ENCODE data around the gene WNK2.
A peak's percentile ranks its signal among the peaks of the same experiment; 100 is the strongest.
"Not testable (repeated sequence)": the region's sequence is repeated elsewhere in the genome, so short reads cannot be mapped to it uniquely, and the experiment has no call there.

Gene WNK2

GRCh38 chr9:93250185-93250584, 66.2 kb downstream of the WNK2 start:
- intact Hi-C loops (cut with DNase I; ENCODE audit: low total_unique reads) = no loop called here
- DNase-seq = no peak

GRCh38 chr9:93251309-93251708, 67.4 kb downstream of the WNK2 start:
- intact Hi-C loops (cut with DNase I; ENCODE audit: low total_unique reads); H3K9me3 ChIP-seq; H3K27ac ChIP-seq; H3K27me3 ChIP-seq; H3K36me3 ChIP-seq; H3K4me3 ChIP-seq; H3K4me1 ChIP-seq: not testable (repeated sequence)
- DNase-seq = peak in 1 of 2 donors; percentile 28

More at GRCh38 chr9:93250185-93250584, 66.2 kb downstream of the WNK2 start:
- Histone ChIP-seq H3K4me1 (no peaks in the 10 kb centered on the region), H3K27me3 (no peaks in the 10 kb centered on the region), H3K27ac (no peak overlapping the region), H3K4me3 (no peak overlapping the region), H3K36me3 (no peaks in the 10 kb centered on the region), H3K9me3 (no peaks in the 10 kb centered on the region)
- no peak for TF ChIP-seq CTCF (IDR thresholded peaks at IDR 0.05)

- DNase-seq = peak in 1 of 2 donors; percentile 37
- no peaks in the 10 kb centered on the region for H3K27me3 ChIP-seq
- H3K4me3 ChIP-seq = no peak overlapping the region
- TF ChIP-seq CTCF (IDR thresholded peaks at IDR 0.05) = no peak
- H3K9me3 ChIP-seq = no peaks in the 10 kb centered on the region
- no peaks in the 10 kb centered on the region for H3K36me3 ChIP-seq
- intact Hi-C loops (cut with DNase I; ENCODE audit: low total_unique reads) = no loop called here
- H3K27ac ChIP-seq = no peak overlapping the region
- no peaks in the 10 kb centered on the region for H3K4me1 ChIP-seq
These were observed 68.3 kb downstream of the WNK2 start for GRCh38 chr9:93252116-93252780.

- intact Hi-C loops (cut with DNase I; ENCODE audit: low total_unique reads) = no loop called here
- TF ChIP-seq CTCF (IDR thresholded peaks at IDR 0.05) = no peak
- Histone ChIP-seq H3K4me1 (no peaks in the 10 kb centered on the region), H3K27me3 (no peaks in the 10 kb centered on the region), H3K9me3 (no peaks in the 10 kb centered on the region), H3K27ac (no peak overlapping the region), H3K36me3 (no peaks in the 10 kb centered on the region), H3K4me3 (no peak overlapping the region)
- DNase-seq = peak in 1 of 2 donors; percentile 46
These were observed 69.0 kb downstream of the WNK2 start for GRCh38 chr9:93252781-93253530.

- intact Hi-C loops (cut with DNase I; ENCODE audit: low total_unique reads) = no loop called here
- no peaks in the 10 kb centered on the region for H3K27me3 ChIP-seq
- no peaks in the 10 kb centered on the region for H3K36me3 ChIP-seq
- no peak overlapping the region for H3K4me3 ChIP-seq
- no peaks in the 10 kb centered on the region for H3K9me3 ChIP-seq
- peak in 1 of 2 donors; percentile 25 for DNase-seq
- H3K27ac ChIP-seq = no peak overlapping the region
- H3K4me1 ChIP-seq = no peaks in the 10 kb centered on the region
- TF ChIP-seq CTCF (IDR thresholded peaks at IDR 0.05) = no peak
These were observed 69.7 kb downstream of the WNK2 start for GRCh38 chr9:93253633-93254032.

GRCh38 chr9:93254061-93254481, 70.1 kb downstream of the WNK2 start:
- TF ChIP-seq CTCF (IDR thresholded peaks at IDR 0.05) = no peak
- Histone ChIP-seq H3K27me3 (no peaks in the 10 kb centered on the region), H3K4me3 (no peak overlapping the region), H3K4me1 (no peaks in the 10 kb centered on the region), H3K9me3 (no peaks in the 10 kb centered on the region), H3K36me3 (no peaks in the 10 kb centered on the region), H3K27ac (no peak overlapping the region)
- intact Hi-C loops (cut with DNase I; ENCODE audit: low total_unique reads) = no loop called here
- peak in 1 of 2 donors; percentile 34 for DNase-seq
